Natural killer cell (primary cell): ENCODE data around the gene SKI. TPM values are rescaled to one million over a fixed set of nuclear protein-coding genes. Genes with fewer than 3 reads are reported as not detected.

Source experiments
- ATAC-seq, 3 donors: fragments of 150-1000 bp in 2 of 3; fragments of 200-7000 bp in 1 of 3; cut with Tn5 transposase; 1 replicate in 1 of 3; 2 replicates in 2 of 3; pipeline ENCODE4 v1.10.0; 2021; ENCODE audit warnings: mild to moderate bottlenecking in 2 of 3, moderate library complexity in 2 of 3
- DNase-seq, 2 donors: peaks; one replicate each; pipeline versions ENCODE4 v3.0.0 to v3.0.0-alpha.2; 2013 to 2021; ENCODE audit warnings: mixed read lengths in 1 of 2
- H3K27ac ChIP-seq: one replicate; pipeline ENCODE4 v1.5.1; 2013; ENCODE audit warnings: mild to moderate bottlenecking, low read length
- H3K27me3 ChIP-seq: one replicate; pipeline ENCODE4 v1.6.1; 2013; ENCODE audit warnings: low read length; ENCODE audit not compliant: control insufficient read depth, insufficient read depth
- H3K36me3 ChIP-seq: one replicate; pipeline ENCODE4 v1.6.1; 2013; ENCODE audit warnings: low read length; ENCODE audit not compliant: control insufficient read depth, insufficient read depth
- H3K4me1 ChIP-seq: one replicate; pipeline ENCODE4 v1.6.1; 2013; ENCODE audit warnings: low read length; ENCODE audit not compliant: control insufficient read depth, insufficient read depth
- H3K4me3 ChIP-seq: one replicate; pipeline ENCODE4 v1.5.1; 2013; ENCODE audit warnings: low read length
- H3K9me3 ChIP-seq: one replicate; pipeline ENCODE4 v1.6.1; 2013; ENCODE audit warnings: low read length; ENCODE audit not compliant: control insufficient read depth, insufficient read depth
- H3K27ac Mint-ChIP-seq, 2 donors: one replicate each; pipeline ENCODE4 v1.8.0; 2022; ENCODE audit warnings: mild to moderate bottlenecking in 2 of 2, mixed read lengths in 2 of 2, moderate library complexity in 1 of 2
- H3K27me3 Mint-ChIP-seq, 2 donors: one replicate each; pipeline ENCODE4 v1.8.0; 2022; ENCODE audit warnings: low read depth in 2 of 2, mixed read lengths in 2 of 2
- H3K36me3 Mint-ChIP-seq: one replicate; pipeline ENCODE4 v1.8.0; 2022; ENCODE audit warnings: mixed read lengths
- H3K4me1 Mint-ChIP-seq, 2 donors: one replicate each; pipeline ENCODE4 v1.8.0; 2022; ENCODE audit warnings: mixed read lengths in 2 of 2
- H3K4me3 Mint-ChIP-seq: one replicate; pipeline ENCODE4 v1.8.0; 2022; ENCODE audit warnings: mild to moderate bottlenecking, moderate library complexity, mixed read lengths
- H3K9me3 Mint-ChIP-seq, 2 donors: one replicate each; pipeline ENCODE4 v1.8.0; 2022; ENCODE audit warnings: mixed read lengths in 2 of 2
- CTCF ChIP-seq: fragments of 200-600 bp; IDR thresholded peaks from one replicate; pipeline ENCODE4 v1.8.0; 2022; ENCODE audit warnings: antibody characterized with exemption
- WGBS: methylation state at CpG from one replicate; pipeline ENCODE4 v1.1.7; 2013; ENCODE audit warnings: missing lambda C conversion rate; ENCODE audit not compliant: insufficient coverage; 5-methylcytosine and 5-hydroxymethylcytosine counted together
- intact Hi-C: fragments of 100-400 bp; cut with micrococcal nuclease; formaldehyde crosslinking; loops from one replicate; pipeline ENCODE4 v1.14.2; 2022
- total RNA-seq, 4 donors: library from RNA; stranded (reverse); fragments of 120-200 nt in 1 of 4; gene quantifications; one replicate each; pipeline versions ENCODE4 v1.2.3 to v1.2.4, GENCODE V29; 2013 to 2022

The SKI gene
- total RNA-seq, 3 donors from 2014 or later (not counting 1 experiment from before 2014, with no cell fraction given), result 96.9 to 145 (median 140) TPM

DNA sequence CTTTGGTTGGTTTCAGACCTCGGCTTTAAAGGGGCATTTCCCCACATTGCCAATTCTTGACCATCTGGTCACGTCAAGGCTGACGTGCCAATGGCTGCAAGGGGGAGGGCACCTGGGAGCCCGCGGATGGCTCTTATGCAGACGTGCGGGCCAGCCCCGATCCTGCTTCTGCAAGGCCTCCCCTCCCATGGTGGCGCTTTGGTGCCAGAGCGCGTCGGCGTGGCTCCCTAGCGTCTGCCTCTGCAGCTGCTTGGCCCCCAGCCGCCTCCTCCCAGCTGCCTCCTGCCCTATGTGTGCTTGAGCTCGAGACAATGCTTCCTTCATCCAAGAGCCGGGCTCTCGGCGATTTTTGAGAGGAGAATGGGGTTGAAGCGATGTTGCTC lies 29.1 kb downstream of the SKI start:
- 95% methylated on average over 20 of the region's 20 CpGs for WGBS
- no peaks in the 10 kb centered on the region for H3K9me3 Mint-ChIP-seq
- peak overlapping the region; percentile 29 for H3K4me3 Mint-ChIP-seq
- Histone ChIP-seq H3K9me3 (peaks cover 26% of the 10 kb centered on the region), H3K4me1 (peaks cover 61% of the 10 kb centered on the region), H3K27ac (peak overlapping the region; percentile 98), H3K36me3 (peaks cover 6% of the 10 kb centered on the region), H3K27me3 (no peaks in the 10 kb centered on the region), H3K4me3 (no peak overlapping the region)
- no peak for TF ChIP-seq CTCF
- intact Hi-C loops, result no loop called here
- ATAC-seq, result no peak
- peaks cover 27 to 31% of the 10 kb centered on the region in 2 donors for H3K4me1 Mint-ChIP-seq
- no peak for DNase-seq
- no peak overlapping the region for H3K27ac Mint-ChIP-seq
- no peaks in the 10 kb centered on the region for H3K36me3 Mint-ChIP-seq
- no peaks in the 10 kb centered on the region for H3K27me3 Mint-ChIP-seq

DNA sequence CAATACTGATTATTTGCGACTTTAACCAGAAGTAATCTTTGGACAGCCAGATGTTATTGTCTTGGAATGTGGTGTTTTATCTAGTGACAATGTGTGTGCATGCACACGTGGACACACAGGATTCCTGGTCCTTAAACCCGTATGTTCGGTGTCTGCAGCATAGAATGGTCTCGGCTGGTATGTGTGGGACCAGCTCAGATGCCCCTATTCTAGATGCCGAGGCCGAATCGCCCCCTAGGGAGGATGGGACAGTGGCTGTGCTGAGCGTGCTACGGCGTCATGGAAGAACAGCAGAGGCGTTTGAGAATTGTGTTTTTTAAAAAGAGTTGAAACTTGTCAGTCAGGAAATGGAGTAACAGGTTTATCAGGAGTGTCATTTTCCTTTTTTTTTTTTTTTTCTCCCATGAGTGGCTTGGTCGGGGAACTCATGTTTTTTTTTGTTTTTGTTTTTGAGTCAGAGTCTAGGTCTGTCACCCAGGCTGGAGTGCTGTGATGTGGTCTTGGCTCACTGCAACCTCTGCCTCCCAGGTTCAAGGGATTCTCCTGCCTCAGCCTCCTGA lies 30.1 kb downstream of the SKI start:
- no peaks in the 10 kb centered on the region for H3K27me3 ChIP-seq
- H3K9me3 ChIP-seq, result peaks cover 26% of the 10 kb centered on the region
- TF ChIP-seq CTCF, result no peak
- H3K36me3 ChIP-seq, result peaks cover 4% of the 10 kb centered on the region
- DNase-seq (peak in 1 of 2 donors; percentile 50), ATAC-seq (no peak)
- H3K4me3 ChIP-seq, result no peak overlapping the region
- H3K4me1 ChIP-seq, result peaks cover 58% of the 10 kb centered on the region
- peak overlapping the region in 1 of 2 donors; percentile 63 for H3K27ac Mint-ChIP-seq
- H3K9me3 Mint-ChIP-seq, result no peaks in the 10 kb centered on the region
- intact Hi-C loops, result no loop called here
- H3K36me3 Mint-ChIP-seq, result no peaks in the 10 kb centered on the region
- peaks cover 22 to 26% of the 10 kb centered on the region in 2 donors for H3K4me1 Mint-ChIP-seq
- WGBS, result 83% methylated on average over 13 of the region's 13 CpGs
- no peaks in the 10 kb centered on the region for H3K27me3 Mint-ChIP-seq
- H3K4me3 Mint-ChIP-seq, result peak overlapping the region; percentile 11
- no peak overlapping the region for H3K27ac ChIP-seq

- intact Hi-C loops, result no loop called here
- Mint-ChIP-seq H3K9me3 (no peaks in the 10 kb centered on the region), H3K36me3 (no peaks in the 10 kb centered on the region), H3K27me3 (no peaks in the 10 kb centered on the region), H3K27ac (peak overlapping the region in 1 of 2 donors; percentile 47), H3K4me1 (peaks cover 22 to 26% of the 10 kb centered on the region in 2 donors), H3K4me3 (no peak overlapping the region)
- no peaks in the 10 kb centered on the region for H3K36me3 ChIP-seq
- 46% methylated on average over 9 of the region's 9 CpGs for WGBS
- ATAC-seq (no peak), DNase-seq (peak in 1 of 2 donors; percentile 82)
- no peak for TF ChIP-seq CTCF
- H3K27me3 ChIP-seq, result no peaks in the 10 kb centered on the region
- H3K27ac ChIP-seq, result peak overlapping the region; percentile 45
- H3K4me1 ChIP-seq, result peaks cover 50% of the 10 kb centered on the region
- peaks cover 26% of the 10 kb centered on the region for H3K9me3 ChIP-seq
- H3K4me3 ChIP-seq, result no peak overlapping the region
Measured at GRCh38 chr1:2258996-2259395, 30.9 kb downstream of the SKI start.
